Stimulated activated CD4-positive, alpha-beta T cell treated with anti-CD3 and anti-CD28 coated beads, Interleukin-4, amount 100 ng/mL, for 48 hours (primary cell): ENCODE results near the gene KCNRG.
"Not testable (repeated sequence)": the region's sequence is repeated elsewhere in the genome, so short reads cannot be mapped to it uniquely, and the experiment has no call there.

Experiments
- DNase-seq, 2 donors: peaks; one replicate each; pipeline ENCODE4 v3.0.0-alpha.2; 2020; ENCODE audit warnings: low read depth in 2 of 2

Gene KCNRG, protein sequence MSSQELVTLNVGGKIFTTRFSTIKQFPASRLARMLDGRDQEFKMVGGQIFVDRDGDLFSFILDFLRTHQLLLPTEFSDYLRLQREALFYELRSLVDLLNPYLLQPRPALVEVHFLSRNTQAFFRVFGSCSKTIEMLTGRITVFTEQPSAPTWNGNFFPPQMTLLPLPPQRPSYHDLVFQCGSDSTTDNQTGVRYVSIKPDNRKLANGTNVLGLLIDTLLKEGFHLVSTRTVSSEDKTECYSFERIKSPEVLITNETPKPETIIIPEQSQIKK

DNA sequence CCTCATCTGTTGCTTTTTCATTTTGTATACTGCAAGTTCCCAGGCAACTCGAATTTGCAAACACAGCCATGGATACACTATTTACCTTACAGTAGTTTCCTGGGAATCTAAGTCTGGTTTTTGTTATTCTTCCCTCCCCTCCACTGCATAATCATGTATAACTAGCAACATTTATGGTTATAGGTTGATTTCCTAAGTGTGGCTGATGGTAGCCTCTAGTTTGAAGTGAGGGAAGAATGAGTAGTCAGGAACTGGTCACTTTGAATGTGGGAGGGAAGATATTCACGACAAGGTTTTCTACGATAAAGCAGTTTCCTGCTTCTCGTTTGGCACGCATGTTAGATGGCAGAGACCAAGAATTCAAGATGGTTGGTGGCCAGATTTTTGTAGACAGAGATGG lies at the start of gene KCNRG:
Gene KCNRG (plus strand): TSS at position 187 of the 400 bp plus-strand sequence. CDS start 50 bp downstream, at position 237.
- no peak for DNase-seq

DNA sequence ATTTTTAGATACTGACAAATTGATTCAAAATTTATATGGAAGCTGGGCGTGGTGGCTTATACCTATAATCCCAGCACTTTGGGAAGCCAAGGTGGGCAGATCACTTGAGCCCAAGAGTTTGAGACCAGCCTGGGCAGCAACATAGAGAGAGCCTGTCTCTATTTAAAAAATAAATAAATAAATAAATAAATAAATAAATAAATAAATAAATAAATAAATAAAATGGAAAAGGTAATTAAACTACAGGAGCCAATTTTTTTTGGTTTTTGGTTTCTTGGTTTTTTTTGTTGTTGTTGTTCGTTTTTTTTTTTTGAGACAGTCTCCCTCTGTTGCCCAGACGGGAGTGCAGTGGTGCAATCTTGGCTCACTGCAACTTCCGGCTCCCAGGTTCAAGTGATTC lies 47.8 kb upstream of the KCNRG start:
- DNase-seq: no peak

DNA sequence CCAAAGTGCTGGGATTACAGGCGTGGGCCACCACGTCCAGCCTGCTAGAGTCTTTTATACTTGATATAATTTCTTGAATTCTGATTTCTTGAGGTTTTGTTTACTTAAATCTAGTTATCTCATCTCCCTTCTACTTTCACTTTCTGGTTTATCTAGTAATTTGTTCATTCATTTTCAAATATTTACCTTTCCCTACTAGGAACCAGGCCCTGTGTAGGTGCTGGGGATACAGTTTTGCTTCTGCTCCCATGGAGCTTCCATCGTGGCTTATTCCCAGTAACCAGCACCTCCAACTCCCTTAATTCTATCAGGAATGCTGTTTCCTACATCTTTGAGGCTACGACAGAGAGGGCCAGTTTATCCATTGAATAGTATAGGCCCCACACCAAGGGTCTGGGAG lies 42.5 kb upstream of the KCNRG start:
- DNase-seq: no peak

DNA sequence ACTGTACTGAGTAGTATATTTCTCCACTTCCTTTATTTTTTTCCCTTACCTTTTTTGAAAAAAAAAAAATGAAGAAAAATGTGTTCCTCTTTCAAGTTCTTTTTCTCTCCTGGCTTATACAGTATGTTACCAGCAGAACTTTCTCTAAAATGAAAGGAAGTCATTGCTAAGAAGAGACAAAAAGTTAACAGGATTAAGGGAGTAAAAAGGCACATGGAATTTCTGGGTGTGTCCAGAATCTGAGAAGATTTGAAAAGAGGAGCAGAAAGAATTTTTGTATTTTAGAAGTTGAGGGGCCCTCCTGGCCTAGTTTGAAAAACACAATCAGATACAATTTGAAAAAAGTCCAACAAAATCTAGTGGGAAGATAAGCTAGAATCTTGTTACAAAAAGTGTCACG lies 39.4 kb upstream of the KCNRG start:
- no peak for DNase-seq

DNA sequence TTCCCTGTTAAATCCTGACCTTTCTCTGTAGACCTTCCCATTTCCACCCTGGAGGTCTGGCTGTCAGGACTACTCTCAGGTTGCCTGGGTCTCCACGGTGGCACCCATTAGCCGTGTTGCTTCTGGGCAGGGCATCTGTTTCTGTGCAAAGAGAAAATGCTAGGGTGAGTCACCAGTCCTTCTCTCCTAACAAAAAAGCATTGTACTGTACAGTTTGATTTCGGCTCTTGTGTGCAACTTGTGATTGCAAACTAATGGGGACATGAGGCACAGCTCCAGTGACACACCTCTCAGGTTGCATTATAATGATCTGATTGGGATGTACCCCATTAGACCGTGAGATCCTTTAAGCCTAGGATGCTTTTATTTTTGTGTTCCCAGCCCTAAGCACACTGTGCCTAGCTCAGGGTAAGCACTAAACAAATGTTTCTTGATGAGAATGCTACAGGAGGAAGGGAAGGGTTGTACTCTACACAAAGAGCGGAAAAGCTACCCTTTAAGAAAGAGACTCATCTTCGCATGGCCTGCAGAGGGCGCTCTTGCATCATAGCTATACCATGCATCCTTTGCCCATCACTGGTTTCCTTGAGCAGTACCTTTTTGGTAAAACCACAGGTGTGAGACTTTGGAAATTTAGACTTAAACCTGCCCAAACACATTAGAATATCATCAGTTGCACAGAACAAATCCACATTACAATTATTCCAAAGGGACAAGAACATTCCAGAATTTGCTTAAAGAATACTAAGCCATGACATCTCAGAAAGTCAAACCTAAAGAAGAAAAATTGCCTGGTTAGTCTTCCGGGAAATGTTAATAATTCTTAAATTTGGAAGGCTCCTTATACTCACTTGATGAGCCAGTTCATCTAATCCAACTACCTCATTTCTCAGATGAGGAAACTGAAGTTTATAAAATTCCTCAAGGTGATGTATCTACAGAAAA lies 38.7 kb upstream of the KCNRG start:
- DNase-seq: peak; percentile 56 to 65

DNA sequence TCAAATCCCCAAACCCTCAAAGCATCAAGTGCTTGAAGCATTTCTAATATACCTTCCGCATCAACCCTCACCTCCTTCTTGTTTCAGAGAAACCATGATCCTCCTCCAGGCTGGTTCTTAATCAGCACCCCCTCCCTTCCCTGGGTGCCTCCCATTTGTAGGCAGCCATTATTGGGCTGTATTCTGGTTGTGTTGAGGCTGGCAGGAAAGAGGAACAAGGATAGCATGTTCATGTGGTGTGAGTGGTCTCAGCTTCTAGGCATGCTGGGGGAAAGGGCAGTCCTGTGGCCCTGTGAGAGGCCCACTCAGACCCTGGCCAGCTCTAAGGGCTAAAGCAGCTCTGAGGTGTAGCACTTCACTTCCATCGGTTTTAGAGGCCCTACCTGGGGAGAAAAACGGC lies 37.3 kb upstream of the KCNRG start:
- no peak for DNase-seq

DNA sequence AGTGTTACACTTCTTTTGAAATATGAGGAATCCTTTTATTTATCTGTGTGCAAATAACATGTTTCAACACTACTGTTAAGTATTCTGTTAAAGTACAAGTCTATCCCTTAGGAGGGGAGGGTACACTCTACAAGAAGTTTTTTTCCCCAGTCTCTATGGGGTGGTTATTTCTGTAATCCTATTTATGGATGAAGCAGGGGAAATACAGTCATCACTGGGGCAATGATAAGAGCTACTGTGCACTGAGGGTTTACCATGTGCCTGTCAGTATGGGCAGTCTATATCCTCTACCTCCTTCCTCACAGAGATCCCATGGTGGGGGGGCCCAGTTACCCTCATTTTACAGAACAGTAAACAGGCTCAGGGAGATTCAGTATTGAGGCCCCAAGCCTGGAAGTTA lies 35.0 kb upstream of the KCNRG start:
- DNase-seq: no peak

DNA sequence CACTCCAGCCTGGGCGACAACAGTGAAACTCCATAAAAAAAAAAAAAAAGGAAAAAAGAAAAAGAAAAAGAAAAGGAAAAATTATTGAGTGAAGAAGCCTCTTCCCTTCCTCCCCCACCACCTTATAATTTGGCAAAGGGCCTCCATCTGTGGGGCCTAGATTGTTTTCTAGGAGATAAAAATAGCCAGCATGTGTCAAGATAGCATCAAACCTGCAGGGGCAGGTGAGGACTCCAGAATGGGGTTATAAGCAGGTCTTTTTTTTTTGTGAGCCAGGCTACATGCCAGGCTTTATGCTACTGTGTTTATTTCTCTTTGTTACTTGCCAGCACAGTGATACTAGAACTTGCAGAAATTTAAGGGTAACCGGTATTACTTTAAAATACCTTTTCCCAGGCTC lies 30.1 kb upstream of the KCNRG start:
- DNase-seq: no peak

DNA sequence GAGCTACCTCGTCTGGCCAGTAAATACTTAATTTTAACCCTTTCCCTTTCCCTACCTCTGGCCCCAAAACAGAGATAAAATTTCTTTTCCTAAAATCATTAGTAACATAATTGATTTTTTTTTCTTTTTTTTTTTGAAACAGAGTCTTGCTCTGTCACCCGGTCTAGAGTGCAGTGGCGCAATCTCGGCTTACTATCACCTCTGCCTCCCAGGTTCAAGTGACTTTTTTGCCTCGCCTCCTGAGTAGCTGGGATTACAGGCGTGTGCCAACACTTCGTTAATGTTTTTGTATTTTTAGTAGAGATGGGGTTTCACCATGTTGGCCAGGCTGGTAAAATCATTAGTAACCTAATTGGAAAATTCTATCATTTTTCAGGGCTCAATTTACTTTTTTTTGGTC lies 28.8 kb upstream of the KCNRG start:
- DNase-seq: no peak

DNA sequence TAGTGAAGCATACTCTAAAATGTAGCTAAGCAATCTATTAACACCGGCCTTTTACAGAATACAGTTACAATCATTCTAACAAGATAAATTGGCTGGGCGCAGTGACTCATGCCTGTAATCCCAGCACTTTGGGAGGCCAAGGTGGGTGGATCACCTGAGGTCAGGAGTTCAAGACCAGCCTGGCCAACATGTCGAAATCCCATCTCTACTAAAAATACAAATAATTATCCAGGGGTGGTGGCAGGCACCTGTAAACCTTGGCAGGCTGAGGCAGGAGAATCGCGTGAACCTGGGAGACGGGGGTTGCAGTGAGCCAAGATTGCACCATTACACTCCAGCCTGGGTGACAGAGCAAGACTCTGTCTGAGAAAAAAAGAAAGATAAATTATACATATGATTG lies 24.6 kb upstream of the KCNRG start:
- DNase-seq: not testable (repeated sequence)

DNA sequence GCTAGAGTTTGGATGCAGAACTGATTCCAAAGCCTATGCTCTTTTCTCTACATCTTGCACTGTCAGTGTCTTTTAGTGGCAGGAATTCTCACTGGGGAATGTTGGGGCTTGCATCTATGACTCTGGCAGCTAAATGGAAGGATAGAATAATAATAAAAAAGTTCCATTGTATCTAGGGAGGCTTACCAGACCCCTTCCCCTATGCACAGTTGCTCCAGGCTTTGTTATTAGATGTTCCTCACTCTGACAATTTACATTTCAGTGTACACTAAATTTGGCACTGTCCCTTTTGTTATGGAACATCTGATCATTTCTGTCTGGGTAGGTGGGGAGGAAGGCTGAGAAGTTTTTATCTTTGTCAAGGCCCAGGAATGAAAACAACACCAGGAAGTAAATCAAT lies 22.1 kb upstream of the KCNRG start:
- DNase-seq: no peak

DNA sequence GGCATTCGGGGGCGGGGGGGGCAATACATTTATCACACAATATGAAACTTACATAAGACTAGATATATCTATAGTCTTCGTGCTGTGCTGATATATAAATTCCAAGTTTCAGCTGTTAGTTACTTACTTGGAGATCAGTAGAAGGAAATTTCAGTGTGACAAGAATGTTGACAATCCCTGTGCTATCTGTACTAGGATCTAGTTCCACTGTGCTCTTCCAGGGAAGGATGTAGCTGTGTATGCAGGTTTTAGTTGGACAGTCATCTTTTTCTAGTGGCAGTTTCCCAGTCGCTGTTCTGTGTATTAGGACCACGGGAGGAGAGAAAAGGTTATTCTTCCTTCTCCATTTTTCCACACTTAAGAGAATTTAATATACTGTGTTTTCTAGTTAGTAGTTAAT lies 21.6 kb upstream of the KCNRG start:
- DNase-seq: no peak

DNA sequence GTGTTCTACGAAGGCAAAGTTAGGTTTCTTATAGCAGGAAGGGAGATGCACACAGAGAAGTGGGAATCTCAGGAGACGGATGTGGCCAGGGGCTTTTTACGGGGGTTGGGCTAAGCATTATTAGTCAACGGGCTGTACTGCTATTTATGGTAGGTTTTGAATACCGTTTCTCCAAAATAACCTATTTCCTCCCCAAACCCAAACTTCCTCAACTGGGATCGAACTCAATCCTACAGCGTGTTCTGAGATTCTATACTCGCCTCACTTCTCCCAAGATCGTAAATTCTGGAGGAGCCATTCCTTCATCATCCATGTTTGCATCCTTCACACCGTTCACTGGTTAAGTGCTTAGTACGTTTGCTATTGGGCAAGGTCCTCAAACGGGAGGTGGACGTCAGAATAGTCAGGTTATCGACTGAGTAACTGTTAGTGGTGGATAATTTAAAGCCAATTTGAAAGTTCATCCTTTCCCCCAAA lies 19.6 kb upstream of the KCNRG start:
- DNase-seq: no peak

DNA sequence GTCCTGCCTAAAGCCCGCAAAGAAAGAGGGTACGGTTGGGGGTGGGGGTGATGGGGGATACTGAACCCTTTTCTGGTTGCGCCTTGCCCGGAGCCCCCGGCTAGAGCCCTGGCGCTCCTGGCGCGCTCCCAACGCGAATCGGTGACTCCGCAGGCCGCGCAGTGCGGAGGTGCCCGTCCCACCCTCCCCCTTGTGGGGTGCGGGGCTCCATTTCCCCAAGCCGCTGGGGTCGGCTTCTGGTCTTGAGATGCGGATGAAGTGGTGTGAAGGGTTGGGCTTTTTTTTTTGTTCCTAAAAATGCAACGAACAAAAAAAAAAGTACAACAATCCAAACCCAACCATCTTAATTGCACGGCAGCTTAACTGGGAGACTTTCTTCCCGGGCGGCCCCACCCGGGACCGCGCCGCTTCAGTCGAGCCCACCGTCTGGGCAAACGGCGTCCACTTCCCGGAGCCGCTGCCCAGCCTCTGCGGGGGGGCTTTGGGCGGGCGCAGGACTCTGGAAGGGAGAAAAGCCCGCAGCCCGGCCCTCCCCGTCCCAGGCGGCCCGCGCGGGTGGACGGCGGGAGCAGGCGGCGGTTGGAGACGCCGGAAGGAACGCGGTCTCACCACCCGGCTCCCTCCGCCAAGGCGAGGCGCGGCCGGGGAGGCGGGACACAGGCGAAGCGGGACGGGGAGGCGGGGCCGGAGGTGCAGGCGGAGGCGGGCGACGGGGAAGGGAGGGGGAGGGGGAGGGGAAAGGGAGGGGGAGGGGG lies 18.9 kb upstream of the KCNRG start:
- DNase-seq: peak; percentile 78 to 90

DNA sequence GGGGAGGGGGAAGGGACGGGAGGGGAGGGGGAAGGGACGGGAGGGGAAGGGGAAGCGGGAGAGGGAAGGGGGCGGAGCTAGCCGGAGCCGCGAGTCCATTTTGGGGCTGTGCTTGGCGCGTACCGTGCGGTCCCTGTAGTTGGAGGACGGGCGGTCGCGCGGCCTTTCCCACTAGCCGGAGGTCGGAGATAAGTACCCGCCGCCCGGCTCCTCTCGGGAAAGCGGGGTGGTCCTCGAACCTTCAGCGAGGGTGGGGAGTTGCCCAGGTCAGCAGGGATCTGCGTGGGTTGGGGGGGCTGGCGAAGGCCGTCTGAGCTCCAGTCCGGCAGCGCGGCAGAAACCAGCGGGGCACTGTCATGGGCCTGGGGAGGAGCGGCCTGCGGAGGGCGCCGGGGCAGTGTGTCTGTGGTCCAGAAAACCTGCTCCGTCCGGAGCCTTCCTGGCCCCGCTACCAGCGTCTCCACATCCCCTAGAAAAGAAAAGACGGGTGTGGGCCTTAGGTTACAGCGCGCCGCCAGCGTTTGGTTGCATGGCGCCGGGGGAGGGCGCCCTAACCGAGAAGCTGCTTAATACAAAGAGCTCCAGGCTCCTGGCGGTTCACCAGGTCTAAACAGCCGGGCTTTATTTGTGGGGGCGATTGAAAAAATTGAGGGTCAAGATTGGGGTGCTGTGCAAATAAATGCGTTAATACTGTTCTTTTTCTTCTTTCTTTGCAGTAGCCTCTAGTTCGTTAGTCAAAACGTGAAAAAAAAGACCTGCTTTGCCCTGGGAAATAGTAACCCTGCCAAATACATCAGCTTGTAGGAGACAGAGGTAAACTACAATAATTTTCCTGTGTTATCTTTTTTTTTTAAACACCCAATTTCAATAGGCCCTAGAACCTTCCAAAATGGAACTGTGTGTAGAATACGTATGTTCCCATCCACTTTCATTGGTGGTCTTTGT lies 18.0 kb upstream of the KCNRG start, which contains the start of gene TRIM13:
Gene TRIM13 (plus strand): TSS at position 92 of the 945 bp plus-strand sequence. CDS start 14,899 bp downstream, outside the sequence.
- DNase-seq: peak; percentile 69 to 74

DNA sequence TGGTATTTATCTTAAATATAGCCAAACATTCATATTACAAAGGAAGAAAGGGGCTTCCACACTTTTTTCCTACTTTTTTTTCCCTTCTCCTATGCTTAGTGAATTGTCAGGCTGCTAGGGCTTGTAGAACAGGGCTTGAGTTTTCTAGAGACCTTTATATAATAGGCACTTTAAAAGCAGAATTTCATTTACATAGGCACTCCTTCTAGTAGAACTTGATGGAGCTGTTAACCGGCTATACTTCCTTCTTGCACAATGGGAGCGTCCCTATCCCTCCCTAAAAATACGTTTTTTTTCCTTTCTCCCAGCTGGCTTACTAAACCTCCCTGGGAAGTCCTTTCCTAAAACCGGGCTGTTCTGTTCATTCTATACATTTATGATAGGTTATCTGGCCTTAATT lies 17.3 kb upstream of the KCNRG start:
- DNase-seq: no peak

DNA sequence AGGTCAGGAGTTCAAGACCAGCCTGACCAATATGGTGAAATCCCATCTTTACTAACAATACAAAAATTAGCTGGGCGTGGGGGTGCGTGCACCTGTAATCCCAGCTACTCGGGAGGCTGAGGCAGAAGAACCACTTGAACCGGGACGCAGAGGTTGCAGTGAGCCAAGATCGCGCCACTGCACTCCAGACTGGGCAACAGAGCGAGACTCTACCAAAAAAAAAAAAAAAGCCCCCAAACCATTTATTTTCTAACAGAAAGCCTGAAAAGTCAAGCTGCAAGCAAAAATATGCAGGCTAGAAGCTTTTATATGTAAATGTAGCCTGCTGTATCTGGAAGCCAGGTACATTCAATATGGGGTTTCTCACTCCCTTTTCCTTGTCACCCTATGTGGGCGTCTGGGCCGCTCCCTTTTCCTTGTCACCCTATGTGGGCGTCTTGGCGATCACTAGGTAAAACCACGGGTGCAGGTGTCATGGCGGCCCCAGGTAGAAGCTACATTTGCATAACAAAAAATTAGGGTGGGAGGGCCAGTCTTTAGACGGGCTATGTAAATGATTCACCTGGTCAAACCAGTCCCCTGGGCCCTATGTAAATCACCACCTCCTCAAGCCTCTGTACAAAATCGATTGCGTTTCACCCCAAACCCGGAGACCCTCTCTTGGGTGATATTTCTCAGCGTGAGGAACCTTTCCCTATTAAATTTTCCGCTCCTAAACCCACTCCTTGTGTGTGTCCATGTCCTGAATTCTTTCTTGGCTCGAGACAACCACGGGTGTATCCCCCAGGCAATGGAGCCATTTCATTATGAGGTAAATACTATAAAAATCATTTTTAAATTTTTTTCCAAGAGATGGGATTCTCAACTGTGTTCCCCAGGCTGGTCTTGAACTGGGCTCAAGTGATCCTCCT lies 16.3 kb upstream of the KCNRG start:
- no peak for DNase-seq

DNA sequence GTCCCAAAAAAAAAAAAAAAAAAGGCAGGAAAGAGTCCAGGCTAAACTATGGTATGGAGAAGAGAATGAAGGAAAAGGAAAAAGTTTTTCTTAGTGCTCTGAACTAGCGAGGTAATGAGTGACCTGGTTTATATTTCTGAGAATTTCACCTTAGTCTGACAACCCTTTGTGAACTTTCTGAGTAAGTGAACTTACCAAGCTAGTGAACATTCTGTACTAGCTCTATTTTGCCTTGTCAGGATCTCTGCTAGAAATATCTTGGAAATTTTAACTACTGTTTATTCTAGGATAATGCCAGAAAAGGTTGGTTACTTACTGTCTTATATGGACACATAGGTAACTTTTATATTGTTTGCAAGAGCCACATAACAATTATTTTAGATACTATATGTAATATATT lies 14.0 kb upstream of the KCNRG start:
- DNase-seq: no peak

DNA sequence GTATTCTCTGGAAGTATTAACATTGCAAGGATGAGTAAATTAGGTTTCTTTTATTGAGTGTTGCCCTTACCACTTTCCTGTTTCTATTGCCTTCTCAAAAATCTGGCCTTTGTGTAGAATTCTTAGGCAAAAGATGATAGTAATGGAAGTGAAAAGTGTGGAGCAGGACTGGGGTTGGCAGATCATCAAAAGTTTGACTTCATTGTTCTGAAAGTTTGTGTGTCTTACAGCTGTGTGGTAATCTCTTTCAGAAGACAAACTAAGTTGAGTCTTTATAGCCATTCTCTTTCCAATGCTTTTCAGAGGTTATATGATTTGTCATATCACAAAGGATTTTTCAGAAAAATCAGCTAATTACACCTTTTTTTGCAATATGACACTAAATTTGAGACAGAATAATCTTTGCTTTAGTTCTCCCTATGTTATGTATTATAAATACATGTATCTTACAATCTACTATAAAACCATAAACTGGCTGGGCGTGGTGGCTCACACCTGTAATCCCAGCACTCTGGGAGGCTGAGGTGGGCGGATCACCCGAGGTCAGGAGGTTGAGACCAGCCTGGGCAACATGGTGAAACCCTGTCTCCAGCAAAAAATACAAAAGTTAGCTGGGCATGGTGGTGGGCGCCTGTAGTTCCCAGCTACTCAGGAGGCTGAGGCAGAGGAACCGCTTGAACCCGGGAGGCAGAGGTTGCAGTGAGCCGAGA lies 8.7 kb upstream of the KCNRG start:
- DNase-seq: no peak
